WTC11 (cell line): ENCODE data around the gene EZR. TPM values are rescaled to one million over a fixed set of nuclear protein-coding genes. Genes with fewer than 3 reads are reported as not detected.

Experiments used
- ATAC-seq: fragments of 200-7000 bp; cut with Tn5 transposase; 2 replicates; pipeline ENCODE4 v1.10.0; 2021; ENCODE audit warnings: mild to moderate bottlenecking, moderate library complexity
- CTCF ChIA-PET: fragments of 300-600 bp; sonication (Branson Sonifier 250); formaldehyde crosslinking; loops from one replicate; lab custom pipeline; 2021; ENCODE audit warnings: antibody characterized with exemption; lab: Charles Lee
- POLR2A ChIA-PET: fragments of 350-600 bp; sonication (Branson Sonifier 250); formaldehyde crosslinking; loops from one replicate; lab custom pipeline; 2021; ENCODE audit warnings: antibody characterized with exemption; lab: Charles Lee
- DNase-seq: peaks from one replicate; pipeline ENCODE4 v3.0.0; 2021; ENCODE audit warnings: low spot score
- H3K27ac Mint-ChIP-seq: 2 replicates; pipeline ENCODE4 v1.8.0; 2021; ENCODE audit warnings: mixed read lengths
- H3K27me3 Mint-ChIP-seq: 2 replicates; pipeline ENCODE4 v1.8.0; 2021; ENCODE audit warnings: low read depth, mild to moderate bottlenecking, moderate library complexity, mixed read lengths
- H3K36me3 Mint-ChIP-seq: 2 replicates; pipeline ENCODE4 v1.8.0; 2021; ENCODE audit warnings: mixed read lengths
- H3K4me1 Mint-ChIP-seq: 2 replicates; pipeline ENCODE4 v1.8.0; 2022; ENCODE audit warnings: mixed read lengths
- H3K4me3 Mint-ChIP-seq: 2 replicates; pipeline ENCODE4 v1.8.0; 2021; ENCODE audit warnings: mild to moderate bottlenecking, moderate library complexity, mixed read lengths
- H3K9me3 Mint-ChIP-seq: 2 replicates; pipeline ENCODE4 v1.8.0; 2021; ENCODE audit warnings: mixed read lengths
- ATF6 ChIP-seq: sonication (generic); formaldehyde crosslinking; IDR thresholded peaks from 2 replicates; pipeline ENCODE4 v1.8.1; 2023; ENCODE audit warnings: mild to moderate bottlenecking, missing genetic modification reagents
- FOXJ3 ChIP-seq: sonication (generic); formaldehyde crosslinking; IDR thresholded peaks from 2 replicates; pipeline ENCODE4 v1.9.0; 2021; ENCODE audit warnings: missing genetic modification reagents, mild to moderate bottlenecking, borderline replicate concordance
- GABPB1 ChIP-seq: sonication (generic); formaldehyde crosslinking; IDR thresholded peaks from 2 replicates; pipeline ENCODE4 v1.8.1; 2023; ENCODE audit warnings: mild to moderate bottlenecking, missing genetic modification reagents
- JAZF1 ChIP-seq: fragments of 250-450 bp; sonication (Bioruptor Pico); IDR thresholded peaks from 2 replicates; pipeline ENCODE4 v1.9.0; 2021; ENCODE audit warnings: moderate library complexity, mild to moderate bottlenecking, inconsistent platforms
- MAX ChIP-seq: sonication (generic); formaldehyde crosslinking; IDR thresholded peaks from 2 replicates; pipeline ENCODE4 v1.8.0; 2022; ENCODE audit warnings: mild to moderate bottlenecking, missing genetic modification reagents
- NFE2L1 ChIP-seq: sonication (generic); formaldehyde crosslinking; IDR thresholded peaks from 2 replicates; pipeline ENCODE4 v1.8.1; 2023; ENCODE audit warnings: missing genetic modification reagents
- NFYB ChIP-seq: sonication (generic); formaldehyde crosslinking; conservative IDR thresholded peaks from 2 replicates; pipeline ENCODE4 v1.8.0; 2022; ENCODE audit warnings: low read depth, missing genetic modification reagents
- NR2C2 ChIP-seq: sonication (generic); formaldehyde crosslinking; IDR thresholded peaks from 2 replicates; pipeline ENCODE4 v1.8.0; 2022; ENCODE audit warnings: mild to moderate bottlenecking, missing genetic modification reagents
- OVOL2 ChIP-seq: fragments of 250-450 bp; sonication (Bioruptor Pico); IDR thresholded peaks from 2 replicates; pipeline ENCODE4 v1.9.0; 2021; ENCODE audit warnings: mild to moderate bottlenecking, borderline replicate concordance
- PRRX2 ChIP-seq: fragments of 250-450 bp; sonication (Bioruptor Pico); IDR thresholded peaks from 2 replicates; pipeline ENCODE4 v1.8.0; 2021; ENCODE audit warnings: mild to moderate bottlenecking
- RELA ChIP-seq: sonication (generic); formaldehyde crosslinking; IDR thresholded peaks from 2 replicates; pipeline ENCODE4 v1.8.1; 2022; ENCODE audit warnings: missing genetic modification reagents, mild to moderate bottlenecking, borderline replicate concordance
- ZNF232 ChIP-seq: sonication (generic); formaldehyde crosslinking; IDR thresholded peaks from 2 replicates; pipeline ENCODE4 v1.8.0; 2022; ENCODE audit warnings: mild to moderate bottlenecking, missing genetic modification reagents
- ZNF263 ChIP-seq: sonication (generic); formaldehyde crosslinking; IDR thresholded peaks from 2 replicates; pipeline ENCODE4 v1.8.1; 2022; ENCODE audit warnings: low read depth, mild to moderate bottlenecking, moderate library complexity, missing genetic modification reagents
- ZNF416 ChIP-seq: fragments of 250-450 bp; sonication (Bioruptor Pico); IDR thresholded peaks from 2 replicates; pipeline ENCODE4 v1.9.0; 2021; ENCODE audit warnings: mild to moderate bottlenecking, inconsistent platforms
- ZNF425 ChIP-seq: fragments of 250-450 bp; sonication (Bioruptor Pico); conservative IDR thresholded peaks from 2 replicates; pipeline ENCODE4 v1.9.0; 2021; ENCODE audit warnings: mild to moderate bottlenecking
- total RNA-seq: library from RNA; stranded (reverse); gene quantifications from 3 replicates; pipeline ENCODE4 v1.2.3, GENCODE V29; 2021
- TF ChIP-seq, protein P1 (sequence below): fragments of 250-450 bp; sonication (Bioruptor Pico); IDR thresholded peaks from 2 replicates; pipeline ENCODE4 v1.9.0; 2021; ENCODE audit warnings: mild to moderate bottlenecking, borderline replicate concordance
- TF ChIP-seq, protein P2 (sequence below): sonication (generic); formaldehyde crosslinking; IDR thresholded peaks from 2 replicates; pipeline ENCODE4 v1.8.1; 2022; ENCODE audit warnings: mild to moderate bottlenecking, missing genetic modification reagents, moderate library complexity, borderline replicate concordance
- TF ChIP-seq, protein P3 (sequence below): sonication (generic); formaldehyde crosslinking; IDR thresholded peaks from 2 replicates; pipeline ENCODE4 v1.8.1; 2023; ENCODE audit warnings: mild to moderate bottlenecking, missing genetic modification reagents, borderline replicate concordance

The EZR gene
- total RNA-seq, 1 experiment from 2014 or later = 215 TPM

- Mint-ChIP-seq H3K36me3 (peaks cover 5% of the 10 kb centered on the region; the same call in 1 of the 2 replicates), H3K27me3 (no peaks in the 10 kb centered on the region), H3K4me3 (peak overlapping the region; percentile 34), H3K9me3 (no peaks in the 10 kb centered on the region), H3K4me1 (peaks cover 95% of the 10 kb centered on the region), H3K27ac (peak overlapping the region; percentile 85)
- ATAC-seq = peak; percentile 37
- no peak for TF ChIP-seq MAX (CRISPR knock-in tag)
- no peak for TF ChIP-seq ZNF416 (CRISPR knock-in tag)
- no peak for TF ChIP-seq JAZF1 (CRISPR knock-in tag)
- POLR2A ChIA-PET = interaction anchor here (1.3 kb wide), 1 partner anchor 66 kb away, joined by 5 read pairs; no protein-coding TSS in a partner anchor
- DNase-seq = no peak
- CTCF ChIA-PET = no interaction called here
Measured at GRCh38 chr6:158803733-158804143, 15.4 kb downstream of the EZR start.

DNA sequence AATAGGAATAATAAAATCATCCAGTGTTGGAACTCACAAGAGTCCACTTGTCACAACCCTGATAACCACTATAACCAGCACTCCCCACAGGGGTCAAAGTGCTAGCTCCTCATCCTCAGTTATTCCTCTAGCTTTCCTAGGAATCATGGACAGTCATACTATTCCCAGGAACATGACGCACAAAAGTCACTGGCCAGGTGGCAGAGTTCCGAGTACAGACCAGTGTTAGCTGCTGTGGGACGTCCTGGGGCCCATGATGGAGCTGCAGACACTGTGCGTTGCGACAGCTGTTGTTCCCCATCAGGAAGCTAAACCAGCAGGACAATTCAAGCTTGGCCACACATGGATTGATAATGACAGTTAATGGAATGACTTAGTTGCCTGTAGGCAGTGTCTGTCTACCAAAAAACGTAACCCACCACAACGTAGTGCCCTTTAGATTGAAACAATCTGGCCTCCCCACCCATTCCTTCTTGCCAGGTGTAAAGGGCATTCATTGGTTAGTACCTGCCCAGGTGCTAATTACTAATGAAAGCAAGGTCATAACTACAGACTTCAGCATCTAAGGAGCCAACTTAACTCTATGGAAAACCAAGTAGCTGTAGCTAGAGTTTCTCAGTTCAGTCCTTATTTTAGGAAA, 17.4 kb downstream of the EZR start:
- no peaks in the 10 kb centered on the region for H3K27me3 Mint-ChIP-seq
- no peak overlapping the region for H3K4me3 Mint-ChIP-seq
- ChIA-PET POLR2A (interaction anchor here (1.5 kb wide), 1 partner anchor 18 kb away, joined by 3 read pairs; no protein-coding TSS in a partner anchor), CTCF (interaction anchor here (1.0 to 1.2 kb wide), 2 partner anchors 8 to 83 kb away, joined by 3 to 6 read pairs; no protein-coding TSS in a partner anchor)
- ATAC-seq = no peak; the same call in 1 of the 2 replicates
- DNase-seq = no peak
- H3K9me3 Mint-ChIP-seq = no peaks in the 10 kb centered on the region
- peaks cover 92% of the 10 kb centered on the region for H3K4me1 Mint-ChIP-seq
- H3K27ac Mint-ChIP-seq = peak overlapping the region; percentile 82
- no peaks in the 10 kb centered on the region for H3K36me3 Mint-ChIP-seq
- TF ChIP-seq FOXJ3 (CRISPR knock-in tag) (no peak), GABPB1 (CRISPR knock-in tag) (no peak), NFE2L1 (CRISPR knock-in tag) (no peak), NFYB (CRISPR knock-in tag) (no peak), PRRX2 (CRISPR knock-in tag) (no peak), OVOL2 (no peak), RELA (CRISPR knock-in tag) (no peak), ZNF232 (no peak), ZNF425 (CRISPR knock-in tag) (no peak), ATF6 (CRISPR knock-in tag) (no peak), NR2C2 (no peak), JAZF1 (CRISPR knock-in tag) (no peak), ZNF263 (CRISPR knock-in tag) (no peak)
- TF ChIP-seq, protein P1, sequence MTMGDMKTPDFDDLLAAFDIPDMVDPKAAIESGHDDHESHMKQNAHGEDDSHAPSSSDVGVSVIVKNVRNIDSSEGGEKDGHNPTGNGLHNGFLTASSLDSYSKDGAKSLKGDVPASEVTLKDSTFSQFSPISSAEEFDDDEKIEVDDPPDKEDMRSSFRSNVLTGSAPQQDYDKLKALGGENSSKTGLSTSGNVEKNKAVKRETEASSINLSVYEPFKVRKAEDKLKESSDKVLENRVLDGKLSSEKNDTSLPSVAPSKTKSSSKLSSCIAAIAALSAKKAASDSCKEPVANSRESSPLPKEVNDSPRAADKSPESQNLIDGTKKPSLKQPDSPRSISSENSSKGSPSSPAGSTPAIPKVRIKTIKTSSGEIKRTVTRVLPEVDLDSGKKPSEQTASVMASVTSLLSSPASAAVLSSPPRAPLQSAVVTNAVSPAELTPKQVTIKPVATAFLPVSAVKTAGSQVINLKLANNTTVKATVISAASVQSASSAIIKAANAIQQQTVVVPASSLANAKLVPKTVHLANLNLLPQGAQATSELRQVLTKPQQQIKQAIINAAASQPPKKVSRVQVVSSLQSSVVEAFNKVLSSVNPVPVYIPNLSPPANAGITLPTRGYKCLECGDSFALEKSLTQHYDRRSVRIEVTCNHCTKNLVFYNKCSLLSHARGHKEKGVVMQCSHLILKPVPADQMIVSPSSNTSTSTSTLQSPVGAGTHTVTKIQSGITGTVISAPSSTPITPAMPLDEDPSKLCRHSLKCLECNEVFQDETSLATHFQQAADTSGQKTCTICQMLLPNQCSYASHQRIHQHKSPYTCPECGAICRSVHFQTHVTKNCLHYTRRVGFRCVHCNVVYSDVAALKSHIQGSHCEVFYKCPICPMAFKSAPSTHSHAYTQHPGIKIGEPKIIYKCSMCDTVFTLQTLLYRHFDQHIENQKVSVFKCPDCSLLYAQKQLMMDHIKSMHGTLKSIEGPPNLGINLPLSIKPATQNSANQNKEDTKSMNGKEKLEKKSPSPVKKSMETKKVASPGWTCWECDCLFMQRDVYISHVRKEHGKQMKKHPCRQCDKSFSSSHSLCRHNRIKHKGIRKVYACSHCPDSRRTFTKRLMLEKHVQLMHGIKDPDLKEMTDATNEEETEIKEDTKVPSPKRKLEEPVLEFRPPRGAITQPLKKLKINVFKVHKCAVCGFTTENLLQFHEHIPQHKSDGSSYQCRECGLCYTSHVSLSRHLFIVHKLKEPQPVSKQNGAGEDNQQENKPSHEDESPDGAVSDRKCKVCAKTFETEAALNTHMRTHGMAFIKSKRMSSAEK (CRISPR knock-in tag) = no peak
- TF ChIP-seq, protein P2, sequence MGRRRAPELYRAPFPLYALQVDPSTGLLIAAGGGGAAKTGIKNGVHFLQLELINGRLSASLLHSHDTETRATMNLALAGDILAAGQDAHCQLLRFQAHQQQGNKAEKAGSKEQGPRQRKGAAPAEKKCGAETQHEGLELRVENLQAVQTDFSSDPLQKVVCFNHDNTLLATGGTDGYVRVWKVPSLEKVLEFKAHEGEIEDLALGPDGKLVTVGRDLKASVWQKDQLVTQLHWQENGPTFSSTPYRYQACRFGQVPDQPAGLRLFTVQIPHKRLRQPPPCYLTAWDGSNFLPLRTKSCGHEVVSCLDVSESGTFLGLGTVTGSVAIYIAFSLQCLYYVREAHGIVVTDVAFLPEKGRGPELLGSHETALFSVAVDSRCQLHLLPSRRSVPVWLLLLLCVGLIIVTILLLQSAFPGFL (CRISPR knock-in tag) = no peak
- TF ChIP-seq, protein P3, sequence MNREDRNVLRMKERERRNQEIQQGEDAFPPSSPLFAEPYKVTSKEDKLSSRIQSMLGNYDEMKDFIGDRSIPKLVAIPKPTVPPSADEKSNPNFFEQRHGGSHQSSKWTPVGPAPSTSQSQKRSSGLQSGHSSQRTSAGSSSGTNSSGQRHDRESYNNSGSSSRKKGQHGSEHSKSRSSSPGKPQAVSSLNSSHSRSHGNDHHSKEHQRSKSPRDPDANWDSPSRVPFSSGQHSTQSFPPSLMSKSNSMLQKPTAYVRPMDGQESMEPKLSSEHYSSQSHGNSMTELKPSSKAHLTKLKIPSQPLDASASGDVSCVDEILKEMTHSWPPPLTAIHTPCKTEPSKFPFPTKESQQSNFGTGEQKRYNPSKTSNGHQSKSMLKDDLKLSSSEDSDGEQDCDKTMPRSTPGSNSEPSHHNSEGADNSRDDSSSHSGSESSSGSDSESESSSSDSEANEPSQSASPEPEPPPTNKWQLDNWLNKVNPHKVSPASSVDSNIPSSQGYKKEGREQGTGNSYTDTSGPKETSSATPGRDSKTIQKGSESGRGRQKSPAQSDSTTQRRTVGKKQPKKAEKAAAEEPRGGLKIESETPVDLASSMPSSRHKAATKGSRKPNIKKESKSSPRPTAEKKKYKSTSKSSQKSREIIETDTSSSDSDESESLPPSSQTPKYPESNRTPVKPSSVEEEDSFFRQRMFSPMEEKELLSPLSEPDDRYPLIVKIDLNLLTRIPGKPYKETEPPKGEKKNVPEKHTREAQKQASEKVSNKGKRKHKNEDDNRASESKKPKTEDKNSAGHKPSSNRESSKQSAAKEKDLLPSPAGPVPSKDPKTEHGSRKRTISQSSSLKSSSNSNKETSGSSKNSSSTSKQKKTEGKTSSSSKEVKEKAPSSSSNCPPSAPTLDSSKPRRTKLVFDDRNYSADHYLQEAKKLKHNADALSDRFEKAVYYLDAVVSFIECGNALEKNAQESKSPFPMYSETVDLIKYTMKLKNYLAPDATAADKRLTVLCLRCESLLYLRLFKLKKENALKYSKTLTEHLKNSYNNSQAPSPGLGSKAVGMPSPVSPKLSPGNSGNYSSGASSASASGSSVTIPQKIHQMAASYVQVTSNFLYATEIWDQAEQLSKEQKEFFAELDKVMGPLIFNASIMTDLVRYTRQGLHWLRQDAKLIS (CRISPR knock-in tag) = no peak
